Activated B cell treated with CpG ODN at 0.5 μM for 24 hours (primary cell): ENCODE measurements around the gene TAS1R3. TPM values are rescaled to one million over a fixed set of nuclear protein-coding genes. Genes with fewer than 3 reads are reported as not detected.

Source experiments
- ATAC-seq: fragments of 200-7000 bp; cut with Tn5 transposase; one replicate; pipeline ENCODE4 v1.10.0; 2021; ENCODE audit warnings: low read depth, mild to moderate bottlenecking, moderate library complexity
- CTCF ChIA-PET: fragments of 350-600 bp; sonication (Branson Sonifier 250); formaldehyde crosslinking; loops from one replicate; lab custom pipeline; 2021; ENCODE audit warnings: antibody characterized with exemption; lab: Charles Lee
- POLR2A ChIA-PET: fragments of 350-600 bp; sonication (Branson Sonifier 250); formaldehyde crosslinking; loops from one replicate; lab custom pipeline; 2021; ENCODE audit warnings: antibody characterized with exemption; lab: Charles Lee
- DNase-seq: peaks from one replicate; pipeline ENCODE4 v3.0.0; 2022
- H3K27ac Mint-ChIP-seq: one replicate; pipeline ENCODE4 v1.8.0; 2020; ENCODE audit warnings: mixed read lengths
- H3K27me3 Mint-ChIP-seq: one replicate; pipeline ENCODE4 v1.8.0; 2021; ENCODE audit warnings: mixed read lengths
- H3K36me3 Mint-ChIP-seq: one replicate; pipeline ENCODE4 v1.8.0; 2021; ENCODE audit warnings: low read depth, mixed read lengths
- H3K4me1 Mint-ChIP-seq: one replicate; pipeline ENCODE4 v1.8.0; 2021; ENCODE audit warnings: mixed read lengths
- H3K4me3 Mint-ChIP-seq: one replicate; pipeline ENCODE4 v1.8.0; 2020; ENCODE audit warnings: mild to moderate bottlenecking, mixed read lengths
- H3K9me3 Mint-ChIP-seq: one replicate; pipeline ENCODE4 v1.8.0; 2020; ENCODE audit warnings: mixed read lengths
- CTCF ChIP-seq: fragments of 200-600 bp; IDR thresholded peaks from one replicate; pipeline ENCODE4 v1.8.0; 2022; ENCODE audit warnings: antibody characterized with exemption, mild to moderate bottlenecking
- intact Hi-C: fragments of 100-400 bp; cut with micrococcal nuclease; formaldehyde crosslinking; loops from one replicate; pipeline ENCODE4 v1.15.1; 2024
- total RNA-seq: library from RNA; stranded (reverse); gene quantifications from 2 replicates; pipeline ENCODE4 v1.2.3, GENCODE V29; 2022

The TAS1R3 gene
- total RNA-seq, 1 donor from 2014 or later = 2.5 TPM

- peak; percentile 0 for ATAC-seq
- peaks cover 23% of the 10 kb centered on the region for H3K4me1 Mint-ChIP-seq
- intact Hi-C loops = loop anchor here (2.0 to 5.0 kb wide), 2 partner anchors 130 to 342 kb away; no protein-coding TSS in a partner anchor
- H3K27ac Mint-ChIP-seq = peak overlapping the region; percentile 72
- peak overlapping the region; percentile 90 for H3K4me3 Mint-ChIP-seq
- TF ChIP-seq CTCF = no peak
- H3K36me3 Mint-ChIP-seq = peaks cover 10% of the 10 kb centered on the region
- CTCF ChIA-PET = interaction anchor here (1.5 to 1.6 kb wide), 2 partner anchors 33 to 389 kb away, joined by 3 to 4 read pairs; no protein-coding TSS in a partner anchor
- POLR2A ChIA-PET = interaction anchor here (0.7 to 7.6 kb wide), 17 partner anchors 11 to 534 kb away, joined by 3 to 116 read pairs (median 5); partner anchors contain the start of genes CCNL2, ISG15, MRPL20 and UBE2J2
- H3K27me3 Mint-ChIP-seq = no peaks in the 10 kb centered on the region
- no peaks in the 10 kb centered on the region for H3K9me3 Mint-ChIP-seq
- DNase-seq = no peak
Observed at GRCh38 chr1:1374589-1374928, 43.5 kb downstream of the TAS1R3 start.

- CTCF ChIA-PET = interaction anchor here (1.5 kb wide), 1 partner anchor 33 kb away, joined by 3 read pairs; no protein-coding TSS in a partner anchor
- ATAC-seq (peak; percentile 91), DNase-seq (peak; percentile 88)
- TF ChIP-seq CTCF = no peak
- no peaks in the 10 kb centered on the region for H3K27me3 Mint-ChIP-seq
- POLR2A ChIA-PET = interaction anchor here (0.5 to 7.6 kb wide), 29 partner anchors 10 to 597 kb away, joined by 3 to 116 read pairs (median 4); partner anchors contain the start of genes CCNL2, ISG15, MRPL20 and PLEKHN1
- H3K36me3 Mint-ChIP-seq = peaks cover 10% of the 10 kb centered on the region
- peak within 1 kb of the TSS; percentile 92 for H3K27ac Mint-ChIP-seq
- H3K4me1 Mint-ChIP-seq = peaks cover 23% of the 10 kb centered on the region
- no peaks in the 10 kb centered on the region for H3K9me3 Mint-ChIP-seq
- intact Hi-C loops = loop anchor here (1.0 to 5.0 kb wide), 12 partner anchors 24 to 416 kb away; partner anchors contain the start of genes ATAD3B, C1orf159, CCNL2 and CPTP
- H3K4me3 Mint-ChIP-seq = peak within 1 kb of the TSS; percentile 90
Observed at GRCh38 chr1:1374929-1375662, 44.0 kb downstream of the TAS1R3 start, which contains the start of gene AURKAIP1. Gene AURKAIP1 (minus strand): TSS chr1:1375207. CDS start chr1:1374756, 451 bp downstream.

- TF ChIP-seq CTCF = no peak
- Mint-ChIP-seq H3K4me1 (peaks cover 23% of the 10 kb centered on the region), H3K9me3 (no peaks in the 10 kb centered on the region), H3K36me3 (peaks cover 12% of the 10 kb centered on the region), H3K4me3 (no peak overlapping the region), H3K27me3 (no peaks in the 10 kb centered on the region), H3K27ac (no peak overlapping the region)
- no peak for ATAC-seq
- DNase-seq = no peak
- POLR2A ChIA-PET = interaction anchor here (7.6 kb wide), 1 partner anchor 21 kb away, joined by 116 read pairs; the partner anchor contains the start of gene CCNL2
- CTCF ChIA-PET = no interaction called here
- intact Hi-C loops = no loop called here
Observed at GRCh38 chr1:1376551-1377226, 45.6 kb downstream of the TAS1R3 start.

DNA sequence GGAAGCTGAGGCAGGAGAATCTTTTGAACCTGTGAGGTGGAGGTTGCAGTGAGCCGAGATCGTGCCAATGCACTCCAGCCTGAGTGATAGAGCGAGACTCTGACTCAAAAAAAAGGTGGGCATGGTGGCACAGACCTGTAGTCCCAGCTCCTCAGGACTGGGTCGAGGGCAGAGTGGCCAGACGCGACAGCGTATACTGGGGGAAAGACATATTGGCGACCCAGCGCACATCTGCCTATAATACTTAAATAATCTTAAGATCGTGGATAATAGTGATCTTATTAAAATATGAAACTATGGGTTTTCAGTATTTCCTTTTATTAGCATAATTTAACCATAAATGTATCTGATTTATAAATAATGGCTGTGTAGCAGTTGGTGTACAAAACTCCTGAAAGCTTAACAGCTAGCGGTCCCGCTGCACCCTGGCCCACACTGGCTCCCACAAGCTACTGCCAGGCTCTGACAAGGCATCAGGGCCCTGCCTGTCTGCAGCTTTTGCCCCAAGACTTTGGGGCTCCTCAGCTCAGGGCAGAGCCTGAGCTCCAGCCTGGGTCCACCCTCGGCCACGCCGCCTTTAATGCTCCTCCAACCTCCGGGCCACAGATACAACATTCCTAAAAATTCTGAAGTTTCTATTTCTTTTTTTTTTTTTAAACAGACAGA, 46.6 kb downstream of the TAS1R3 start:
- Mint-ChIP-seq H3K36me3 (peaks cover 14% of the 10 kb centered on the region), H3K27me3 (no peaks in the 10 kb centered on the region), H3K27ac (no peak overlapping the region), H3K4me3 (no peak overlapping the region), H3K9me3 (no peaks in the 10 kb centered on the region), H3K4me1 (peaks cover 19% of the 10 kb centered on the region)
- POLR2A ChIA-PET = interaction anchor here (0.5 to 7.6 kb wide), 3 partner anchors 20 to 993 kb away, joined by 3 to 116 read pairs (median 8); partner anchors contain the start of gene CCNL2
- DNase-seq (no peak), ATAC-seq (no peak)
- CTCF ChIA-PET = no interaction called here
- intact Hi-C loops = no loop called here
- TF ChIP-seq CTCF = no peak
